Hematopoietic multipotent progenitor cell treated with erythropoietin and hydrocortisone succinate and interleukin-3 and kit ligand, for 6 days (in vitro differentiated cells): ENCODE measurements around the gene IGIP.

Source experiments
- DNase-seq: peaks from one replicate; pipeline ENCODE4 v3.0.0-alpha.2; 2015

Gene IGIP

DNA sequence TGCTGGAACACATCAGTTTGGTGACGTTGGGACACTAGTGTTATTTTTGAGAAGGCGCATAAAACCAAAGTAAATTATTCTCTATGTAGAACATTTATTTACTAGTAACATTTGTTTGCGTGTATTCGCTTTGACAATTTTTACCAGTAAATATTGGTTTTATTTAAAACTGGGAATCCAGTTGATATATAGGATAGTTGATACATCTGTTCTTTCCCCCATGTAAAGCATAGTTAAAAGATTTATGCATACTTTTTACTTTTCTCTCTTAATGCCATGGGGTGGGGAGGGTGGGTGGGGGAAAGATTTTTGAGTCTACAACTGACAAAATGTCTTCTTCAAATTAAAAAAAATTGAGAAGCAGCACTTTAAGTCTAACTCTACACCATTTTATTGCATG is at the start of gene IGIP:
IGIP (plus strand) TSS at position 301 of the 400 bp plus-strand sequence. CDS start 2,540 bp downstream, outside the sequence.
- DNase-seq: no peak

DNA sequence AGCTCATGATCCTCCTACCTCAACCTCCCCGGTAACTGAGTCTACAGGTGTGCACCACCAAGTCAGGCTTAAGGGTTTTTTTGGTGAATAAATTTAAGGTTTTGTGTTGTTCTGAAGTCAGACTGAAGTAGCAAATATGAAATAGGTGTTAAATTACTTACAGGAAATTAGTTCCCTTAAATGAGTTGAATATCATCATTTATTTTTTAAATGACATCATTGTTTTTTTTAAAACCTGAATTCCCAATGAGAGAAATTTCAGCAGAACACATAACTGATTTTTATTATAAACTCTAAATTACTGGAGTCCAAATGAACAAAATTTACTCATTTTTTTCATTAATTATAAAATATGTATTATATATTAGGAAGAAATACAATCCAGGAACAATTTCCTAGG is 49.6 kb upstream of the IGIP start:
- no peak for DNase-seq

DNA sequence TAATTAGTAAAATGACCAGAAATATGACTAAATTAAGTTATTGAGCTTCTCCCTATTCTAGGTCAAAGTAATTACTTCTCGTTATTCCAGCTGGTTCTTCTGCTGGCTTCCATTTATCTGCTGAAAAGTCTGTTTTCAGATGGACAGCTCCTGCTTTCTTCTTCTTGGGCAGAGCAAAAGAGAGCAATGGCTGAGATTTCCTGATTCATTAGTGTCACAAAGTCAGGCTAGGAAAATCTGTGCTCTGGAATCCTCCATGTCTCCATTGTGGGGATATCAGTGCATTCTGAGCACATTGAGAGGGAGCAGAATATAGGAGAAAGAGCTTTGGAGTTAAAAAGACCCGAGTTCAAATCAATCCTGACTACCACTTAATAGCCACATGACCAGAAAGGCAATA is 48.9 kb upstream of the IGIP start:
- DNase-seq: no peak

DNA sequence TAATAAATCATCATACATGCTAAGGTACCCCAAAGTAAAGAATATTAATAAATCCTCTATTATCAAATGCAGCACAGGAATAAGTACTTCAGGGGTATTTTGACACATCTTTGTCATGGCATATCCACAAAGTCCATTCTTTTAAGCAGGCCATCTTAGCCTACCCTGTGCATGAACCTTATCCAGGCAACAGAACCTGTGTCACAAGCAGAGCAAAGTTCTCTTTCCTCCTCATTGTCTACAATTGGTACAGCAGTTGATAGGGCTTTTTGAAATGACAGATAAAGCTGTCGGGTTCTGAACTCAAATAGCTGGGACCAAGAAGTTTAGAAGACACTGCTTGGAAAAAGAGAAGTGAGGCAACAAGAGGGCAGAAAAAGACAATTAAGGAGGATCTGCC is 42.6 kb upstream of the IGIP start:
- no peak for DNase-seq

DNA sequence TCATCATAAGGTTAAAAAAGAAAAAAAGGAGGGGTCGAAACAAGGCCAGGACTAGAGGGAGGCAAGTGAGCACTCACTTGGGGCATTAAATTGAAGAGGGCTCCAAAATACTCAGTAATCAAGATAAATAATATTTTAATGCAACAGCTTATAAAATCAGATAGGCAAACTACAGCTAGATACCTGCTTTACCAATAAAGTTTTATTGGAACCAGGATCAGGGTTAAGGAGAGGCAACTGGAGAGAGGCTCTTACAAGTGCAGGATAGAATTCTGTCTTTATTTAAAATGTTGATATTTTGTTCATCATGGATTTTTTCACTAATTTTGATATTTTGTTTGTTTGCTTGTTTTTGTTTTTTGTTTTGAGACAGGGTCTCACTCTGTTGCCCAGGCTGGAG is 42.1 kb upstream of the IGIP start:
- DNase-seq: no peak

DNA sequence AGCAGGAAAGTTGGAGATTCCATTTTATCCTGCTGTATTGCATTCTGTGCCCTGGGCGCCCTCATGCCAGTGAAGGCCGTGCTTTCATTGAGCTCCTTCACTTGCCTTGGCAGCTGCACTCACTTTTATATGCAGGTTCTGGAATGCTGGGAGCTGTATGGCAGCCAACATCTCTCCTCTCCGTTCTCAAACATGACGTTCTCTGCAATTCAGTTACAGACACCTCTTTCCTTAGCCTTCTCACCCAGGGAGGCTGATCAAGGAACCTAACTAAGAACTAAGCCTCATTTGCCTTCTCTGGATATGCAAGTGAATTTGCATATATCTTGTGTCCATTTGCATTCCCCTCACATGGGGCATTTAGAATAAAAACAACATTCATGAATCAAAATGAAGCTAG is 41.2 kb upstream of the IGIP start:
- no peak for DNase-seq

DNA sequence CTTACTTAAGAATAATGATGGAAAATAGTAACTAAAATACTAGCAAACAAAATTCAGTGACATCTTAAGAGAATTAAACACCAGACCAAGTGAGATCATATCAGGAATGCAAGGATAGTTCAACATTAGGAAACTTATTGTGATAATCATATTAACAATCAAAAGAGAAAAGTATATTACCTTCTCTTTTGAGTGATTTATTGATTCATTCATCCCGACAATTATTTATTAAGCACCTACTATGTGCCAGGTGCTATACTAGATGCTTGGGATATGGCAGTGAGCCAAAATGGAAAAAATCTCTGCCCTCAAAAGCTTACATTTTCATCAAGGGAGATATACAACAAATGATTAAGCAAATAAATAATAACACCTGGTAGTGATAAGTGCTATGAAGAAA is 35.5 kb upstream of the IGIP start:
- no peak for DNase-seq

DNA sequence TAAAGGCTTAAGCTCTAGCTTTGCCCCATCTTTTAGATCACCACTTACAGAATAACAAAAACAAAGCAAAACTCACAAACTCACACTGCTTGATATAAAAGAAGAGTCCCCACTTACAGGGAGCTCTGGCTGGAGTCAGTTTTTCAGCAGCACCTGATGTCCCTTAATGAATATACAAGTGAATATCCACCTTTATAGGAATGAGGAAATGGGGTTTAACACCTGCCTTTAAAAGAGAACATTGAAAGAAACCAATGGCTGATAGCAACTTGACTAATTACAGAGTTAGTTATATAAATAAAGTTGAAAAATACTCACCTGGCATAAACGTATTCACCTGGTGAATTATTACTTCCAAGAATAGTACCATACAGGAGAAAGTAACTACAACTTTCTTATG is 32.6 kb upstream of the IGIP start:
- DNase-seq: no peak

DNA sequence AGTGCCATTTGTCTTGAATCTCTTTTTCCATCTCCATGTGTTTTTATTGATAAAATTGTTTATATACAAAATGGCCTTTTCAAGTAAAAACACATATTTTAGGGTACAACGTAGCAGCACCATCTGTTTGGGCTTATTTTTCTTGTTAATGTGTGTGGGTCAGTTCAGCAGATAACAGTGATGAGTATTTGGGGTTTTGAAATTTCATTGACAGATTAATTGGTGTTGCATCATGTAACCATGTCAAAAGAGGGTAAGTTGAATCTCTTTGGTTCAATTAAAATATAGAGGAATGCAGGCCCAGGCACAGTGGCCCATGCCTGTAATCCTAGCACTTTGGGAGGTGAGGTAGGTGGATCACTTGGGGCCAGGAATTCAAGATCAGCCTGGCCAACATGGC is 31.9 kb upstream of the IGIP start:
- no peak for DNase-seq

DNA sequence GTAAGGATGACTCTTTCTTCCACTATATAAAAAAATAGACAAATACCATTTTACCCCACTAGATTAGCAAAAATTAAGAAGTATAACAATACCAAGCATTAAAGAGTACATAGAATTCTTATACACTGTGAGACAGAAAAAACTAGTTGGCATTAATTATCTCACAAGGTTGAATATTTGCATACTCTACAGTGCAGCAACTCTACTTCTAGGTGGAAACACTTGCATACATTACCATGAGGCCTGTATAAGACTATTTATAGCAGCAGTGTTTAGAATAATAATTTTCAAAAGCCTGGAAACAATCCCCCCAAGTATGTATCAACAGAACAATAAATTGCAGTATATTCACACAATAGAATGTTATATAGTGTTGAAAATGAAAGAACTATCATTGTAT is 30.8 kb upstream of the IGIP start:
- DNase-seq: no peak

DNA sequence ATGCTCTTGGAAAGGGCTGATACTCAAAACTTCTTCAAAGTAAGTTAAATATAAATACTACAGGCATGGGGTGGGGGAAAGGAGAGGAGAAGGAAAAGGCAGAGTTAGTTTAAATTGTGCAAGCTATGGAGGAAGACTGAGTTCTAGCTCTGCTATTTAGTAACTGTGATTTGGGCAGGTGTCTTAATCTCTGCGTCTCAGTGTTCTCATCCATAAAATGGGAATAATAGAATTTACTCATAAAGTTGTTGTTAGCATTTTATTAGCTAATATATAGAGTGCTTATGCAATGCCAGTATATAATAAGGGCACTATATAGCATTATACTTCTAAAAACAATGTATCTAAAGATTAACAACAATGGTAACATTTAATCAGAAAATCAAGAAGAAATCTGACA is 24.6 kb upstream of the IGIP start:
- DNase-seq: no peak

DNA sequence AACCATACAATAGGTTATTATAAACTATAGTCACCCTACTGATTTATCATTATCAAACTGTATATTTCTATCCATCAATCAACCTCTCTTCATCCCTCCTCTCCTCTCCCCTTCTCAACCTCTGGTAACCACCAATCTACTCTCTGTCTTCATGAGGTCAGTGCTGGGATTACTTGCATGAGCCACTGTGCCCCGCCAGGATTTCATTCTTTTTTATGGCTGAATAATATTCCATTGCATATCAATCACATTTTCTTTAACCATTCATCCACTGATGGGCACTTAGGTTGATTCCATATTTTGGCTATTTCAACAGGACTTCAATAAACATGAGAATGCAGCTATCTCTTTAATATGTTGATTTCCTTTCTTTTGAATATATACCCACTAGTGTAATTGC is 22.6 kb upstream of the IGIP start:
- no peak for DNase-seq

DNA sequence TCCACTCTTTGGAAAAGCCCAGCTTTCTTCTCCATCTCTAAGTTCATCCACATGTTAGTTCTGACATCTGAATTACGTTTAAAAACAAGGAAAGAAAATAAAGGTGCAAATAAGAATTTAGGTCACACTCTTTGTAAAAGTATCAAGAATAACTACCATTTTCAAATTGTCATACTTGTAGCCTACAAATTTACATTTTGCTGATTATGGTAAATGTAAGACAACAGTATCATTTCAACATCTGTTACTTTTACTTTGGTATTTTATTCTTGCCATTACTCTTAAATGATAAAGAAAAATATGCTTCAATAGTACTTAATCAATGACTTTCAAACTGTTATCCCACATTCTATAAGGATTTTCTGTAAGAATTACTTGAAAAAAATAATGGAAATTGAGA is 21.6 kb upstream of the IGIP start:
- DNase-seq: no peak

DNA sequence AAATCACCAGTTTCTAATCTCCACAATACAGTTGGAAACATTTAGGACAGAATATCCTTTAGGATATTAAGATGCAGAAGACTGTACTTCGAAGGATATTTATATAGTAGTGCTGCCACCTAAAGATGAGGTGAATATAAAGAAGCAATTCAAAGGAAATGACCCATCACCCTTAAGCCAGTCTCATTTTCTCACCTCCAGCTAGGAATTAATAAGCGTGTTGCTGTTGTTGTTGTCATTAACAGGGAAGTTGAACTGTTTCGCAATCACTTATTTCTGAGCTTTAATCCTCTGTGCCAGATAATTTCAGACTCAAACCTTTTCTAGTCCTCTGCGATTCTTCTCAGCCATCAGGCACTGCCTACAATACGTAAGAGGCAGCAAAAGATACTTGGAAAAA is 19.6 kb upstream of the IGIP start:
- peak; percentile 31 for DNase-seq

DNA sequence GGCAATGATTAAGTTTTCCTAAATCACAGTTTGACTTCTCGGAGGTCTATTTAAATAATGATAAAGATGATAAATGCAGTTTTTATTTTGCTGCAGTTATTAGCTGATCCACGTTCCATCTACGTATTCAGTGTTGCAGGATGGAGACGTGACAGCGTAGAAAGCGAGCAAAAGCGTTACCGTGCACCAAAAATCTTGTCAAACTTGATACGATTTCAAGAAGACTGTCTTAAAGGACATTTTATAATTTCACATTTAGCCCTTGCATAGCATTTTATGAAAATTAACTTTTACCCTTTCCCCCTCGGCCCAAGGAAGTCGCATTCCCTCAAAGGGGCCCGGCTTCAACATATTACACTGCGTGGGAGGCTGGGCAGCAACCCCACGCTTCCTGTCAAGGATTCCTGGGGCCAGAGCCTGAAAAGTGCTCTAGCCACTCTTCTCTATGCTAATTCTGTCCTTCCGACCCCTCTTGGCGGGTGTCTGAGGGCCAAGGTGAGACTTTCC is 18.9 kb upstream of the IGIP start:
- DNase-seq: no peak

DNA sequence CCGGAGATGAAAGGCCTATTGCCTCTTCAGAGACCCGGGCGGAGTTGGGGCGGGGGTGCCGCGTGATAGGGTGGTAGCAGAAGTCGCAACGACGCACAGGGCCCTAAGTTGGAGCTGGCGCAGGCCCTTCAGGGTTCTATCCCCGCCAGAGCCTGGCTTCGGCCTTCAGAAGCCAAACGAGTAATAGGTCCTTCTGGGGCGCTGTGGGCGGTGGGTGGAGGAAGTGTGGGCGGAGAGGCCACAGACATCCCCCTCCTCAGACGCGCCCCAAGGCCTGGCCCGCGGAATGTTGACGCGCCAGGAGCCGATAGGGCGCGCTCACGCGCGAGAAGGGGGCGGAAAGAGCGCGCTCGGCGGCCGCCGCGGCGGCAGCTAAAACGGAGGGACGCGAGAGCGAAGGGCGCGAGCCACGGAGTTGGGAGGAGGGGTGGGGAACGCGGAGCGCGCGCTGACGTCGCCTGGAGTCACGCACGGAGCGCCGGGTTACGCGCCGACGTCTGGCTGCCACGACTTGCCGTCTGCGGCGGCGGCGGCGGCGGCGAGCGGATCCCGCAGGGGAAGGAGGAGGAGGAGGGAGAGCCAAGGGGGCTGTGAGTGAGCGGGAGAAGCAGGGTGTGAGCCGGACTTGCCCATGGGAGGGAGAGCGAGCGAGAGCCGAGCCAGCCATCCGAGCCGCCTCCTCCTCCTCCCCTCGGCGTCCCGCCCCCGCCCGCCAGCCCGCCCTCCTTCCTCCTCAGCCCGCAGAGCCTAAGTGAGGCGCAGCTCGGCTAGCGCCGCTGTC is 18.2 kb upstream of the IGIP start:
- peak; percentile 94 for DNase-seq

DNA sequence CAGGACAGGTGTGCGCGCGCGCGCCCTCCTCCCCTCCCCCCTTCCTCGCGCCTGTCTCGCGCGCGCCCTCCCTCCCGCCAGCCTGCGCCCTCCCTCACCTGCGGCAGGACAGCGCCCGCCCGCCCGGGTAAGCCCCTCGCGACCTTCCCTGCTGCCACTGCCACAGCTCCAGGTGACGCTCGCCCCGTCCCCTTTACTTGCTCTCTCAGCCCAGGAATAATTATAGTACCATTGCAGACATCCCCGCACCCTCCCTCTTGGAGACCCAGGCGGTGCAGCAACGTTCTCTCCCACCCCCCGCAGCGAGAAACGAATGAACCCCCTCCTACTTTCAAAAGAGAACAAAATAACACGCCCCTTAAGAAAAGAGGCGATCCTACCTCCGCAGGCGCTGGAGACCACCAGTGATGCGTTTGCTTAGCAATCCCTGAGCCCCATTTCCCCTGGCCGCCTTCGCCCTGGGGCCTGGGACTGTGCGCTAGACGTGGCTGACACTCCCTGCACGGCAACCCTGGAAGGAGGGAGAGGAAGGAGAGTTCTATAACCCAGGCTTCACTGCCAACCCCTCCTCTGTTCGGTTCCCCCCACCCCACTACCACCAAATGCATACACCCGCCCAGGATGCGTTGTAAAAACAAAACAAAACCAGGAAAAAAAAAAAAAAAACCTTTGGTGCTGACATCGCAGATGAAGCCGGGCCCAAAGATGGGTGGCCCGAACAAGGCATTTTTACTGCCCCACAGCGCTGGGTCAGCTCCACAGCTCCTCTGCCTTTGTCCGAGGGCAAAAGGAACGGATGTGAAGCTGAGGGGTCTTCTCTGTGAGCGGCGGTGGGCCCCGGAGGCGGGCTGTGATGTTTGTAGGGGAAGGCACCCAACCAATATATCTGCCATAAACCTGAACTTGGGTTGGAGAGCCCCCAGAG is 17.4 kb upstream of the IGIP start:
- DNase-seq: peak; percentile 36

DNA sequence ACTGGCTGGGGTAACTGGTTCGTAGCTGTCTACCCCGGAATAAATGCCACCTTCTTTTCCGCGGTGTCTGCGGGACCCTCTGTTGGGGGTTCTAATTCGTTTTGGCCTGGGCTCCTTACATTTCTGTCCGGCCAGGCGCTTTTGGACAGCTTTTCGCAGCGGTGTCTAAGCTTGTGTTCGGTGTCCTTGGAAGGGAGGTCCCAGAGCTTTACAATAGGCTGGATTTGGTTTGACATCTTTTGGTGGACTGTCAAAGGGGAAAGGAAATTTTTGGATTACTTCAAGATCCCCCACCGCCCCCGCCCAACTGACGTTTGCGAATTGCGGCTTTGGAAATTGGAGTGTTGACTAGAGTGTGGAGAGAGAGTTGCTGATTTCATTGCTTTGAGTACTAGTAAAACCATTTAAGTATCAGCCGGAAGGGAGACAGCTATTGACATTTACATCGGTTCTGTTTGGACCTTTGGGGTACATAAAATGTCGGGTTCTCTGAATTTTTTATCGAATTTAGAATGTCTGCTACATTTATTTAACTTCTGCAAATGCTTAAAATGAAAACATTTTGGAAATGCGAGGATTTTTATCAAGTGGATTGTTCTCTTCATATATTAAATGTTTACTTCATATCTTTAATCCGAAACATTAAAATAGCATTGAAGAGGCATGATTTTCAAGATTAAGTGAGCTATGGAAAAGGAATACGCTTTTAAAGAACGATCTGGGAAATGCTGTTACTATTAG is 16.5 kb upstream of the IGIP start:
- no peak for DNase-seq

DNA sequence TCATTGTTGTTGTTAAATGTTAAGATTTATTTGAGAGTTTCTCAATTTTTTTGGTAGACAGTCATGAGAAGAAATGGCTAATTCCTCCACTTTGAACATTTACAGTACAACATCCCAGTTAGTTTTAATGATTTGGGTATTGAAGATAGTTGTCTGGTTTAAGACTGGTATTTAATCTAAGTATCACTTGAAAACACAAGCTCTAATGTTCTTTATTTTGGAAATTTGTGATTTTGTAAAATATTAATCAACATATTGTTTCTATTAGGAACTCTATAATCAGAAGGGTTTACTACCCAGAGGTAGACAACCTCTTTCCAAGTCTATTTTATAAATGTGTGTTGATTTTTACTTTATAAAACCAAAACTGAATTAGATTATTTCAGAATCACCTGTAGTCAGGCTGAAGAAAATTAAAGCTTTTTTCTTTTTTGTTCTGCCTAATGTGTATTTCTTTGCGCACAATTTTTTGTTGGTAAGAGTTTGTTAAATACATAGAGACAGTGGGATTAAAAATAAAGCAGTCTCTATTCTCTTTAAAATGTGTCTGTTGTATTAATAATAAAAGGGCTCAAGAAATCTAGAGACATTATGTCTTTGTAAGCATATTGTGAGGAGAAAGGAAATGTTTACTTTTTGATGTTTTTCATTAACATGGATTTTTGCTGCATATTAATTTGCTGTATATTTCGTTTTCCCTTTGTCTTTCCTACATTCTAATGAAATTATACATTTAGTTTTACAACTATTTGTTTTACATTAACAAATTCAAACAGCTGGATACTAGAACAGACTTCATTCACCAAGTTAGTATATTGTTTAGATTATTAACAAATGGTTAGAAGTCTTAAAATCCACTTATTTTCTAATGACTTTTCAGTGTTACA is 15.7 kb upstream of the IGIP start:
- DNase-seq: no peak

DNA sequence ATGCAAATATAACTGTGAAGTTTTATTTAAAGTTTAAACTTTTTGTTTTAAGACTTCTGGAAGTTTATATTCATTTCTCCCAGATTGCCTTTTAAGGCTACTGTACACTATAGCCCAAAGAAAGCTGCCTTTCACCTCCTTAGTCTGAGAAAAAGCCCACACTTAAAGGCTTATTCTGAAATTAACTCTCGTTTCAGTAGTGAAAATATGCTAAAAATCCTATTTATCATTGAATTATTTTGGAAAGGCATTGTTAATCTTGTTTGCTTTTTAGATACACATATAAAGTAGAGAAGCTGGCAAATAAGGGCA is 15.1 kb upstream of the IGIP start:
- DNase-seq: no peak

DNA sequence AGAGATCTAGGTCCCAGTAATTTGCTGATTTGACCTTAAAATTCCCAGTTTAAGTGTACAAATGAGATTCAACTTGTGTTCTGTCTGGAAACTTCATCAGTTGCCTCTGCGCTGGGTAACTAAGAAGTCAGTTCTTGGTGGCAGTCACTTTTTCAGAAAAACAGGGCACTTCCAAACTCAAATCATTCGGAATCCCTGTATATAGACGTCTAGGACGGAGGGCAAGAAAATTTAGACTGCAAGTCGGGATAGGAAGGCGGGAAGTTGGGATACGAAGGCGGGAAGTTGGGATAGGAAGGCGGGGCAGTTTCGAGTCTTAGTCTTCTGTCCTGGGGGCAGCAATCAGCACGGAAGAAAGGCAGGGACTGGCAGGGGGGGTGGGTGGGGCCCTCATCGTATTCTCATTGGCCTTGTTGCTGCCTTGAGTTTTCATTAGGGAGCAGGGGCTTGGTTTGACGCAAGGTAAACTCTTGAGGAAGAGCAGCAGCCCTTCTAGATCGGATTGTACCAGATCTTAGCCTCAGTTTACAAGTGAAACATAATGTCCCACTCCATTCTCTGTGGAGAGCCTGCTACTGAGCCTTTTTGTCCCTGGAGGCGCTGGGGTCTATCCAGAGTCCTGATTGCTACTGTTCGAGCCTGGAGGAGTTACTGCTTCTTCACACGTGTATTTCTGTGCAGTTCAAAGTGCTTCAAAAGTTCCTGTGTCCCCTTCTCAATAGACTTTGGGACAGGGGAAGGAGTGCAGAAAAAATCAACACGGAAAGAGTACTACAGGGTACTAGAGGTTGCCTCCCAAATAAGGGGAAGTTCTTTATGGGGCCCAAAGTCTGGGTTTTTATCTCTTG is 14.5 kb upstream of the IGIP start:
- no peak for DNase-seq
